Measurements from ENCODE around the gene GLT6D1.
"Not testable (repeated sequence)": the region's sequence is repeated elsewhere in the genome, so short reads cannot be mapped to it uniquely, and the experiment has no call there.

GLT6D1 gene

DNA sequence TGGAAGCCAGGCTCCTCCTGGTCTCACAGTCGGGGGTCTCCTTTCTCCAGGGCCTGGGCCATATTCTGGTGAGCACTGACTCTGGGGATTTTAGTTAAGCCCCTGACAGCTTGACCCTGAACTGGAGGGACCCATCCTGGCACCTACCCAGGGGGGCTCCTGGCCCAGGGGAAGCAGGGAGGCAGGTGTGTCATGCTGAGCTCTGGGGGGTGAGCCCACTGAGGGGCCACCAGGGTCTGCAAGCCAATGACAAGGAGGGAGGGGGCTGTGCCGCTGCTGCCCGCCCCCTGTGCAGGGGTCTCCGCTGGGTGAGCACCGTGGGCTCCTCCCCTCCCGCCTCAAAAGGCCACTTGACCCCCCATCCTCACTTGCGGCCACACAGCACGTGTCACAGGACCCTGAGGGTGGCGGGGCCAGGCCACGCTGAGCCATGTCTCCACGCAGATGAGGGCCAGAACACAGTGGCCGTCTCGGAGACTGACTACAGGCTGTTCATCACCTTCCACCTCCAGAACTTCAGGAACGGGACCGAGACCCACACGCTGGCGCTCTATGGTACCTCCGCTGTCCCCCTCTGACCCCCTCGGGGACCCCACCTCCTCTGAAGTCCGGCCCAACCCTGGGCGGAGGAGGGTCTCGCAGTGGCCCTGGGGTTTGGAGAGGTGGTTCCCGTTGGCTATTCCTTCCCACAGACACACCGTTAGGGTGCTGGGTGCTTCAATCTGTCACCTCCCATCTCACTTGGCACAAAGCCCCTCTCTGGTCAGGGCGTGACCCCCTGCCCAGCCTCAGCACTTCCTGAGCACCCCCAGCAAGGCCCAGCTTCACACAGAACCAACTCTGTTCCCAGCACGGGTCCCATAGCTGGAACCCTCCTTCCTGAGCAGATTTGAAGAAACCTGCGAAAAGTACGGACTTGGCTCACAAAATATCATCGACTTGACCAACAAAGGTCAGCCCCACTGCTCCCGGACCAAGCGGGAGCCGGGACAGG lies 25.8 kb upstream of the GLT6D1 start:
- no peak for DNase-seq (ENCODE audit: low read depth in 2 of 2)

DNA sequence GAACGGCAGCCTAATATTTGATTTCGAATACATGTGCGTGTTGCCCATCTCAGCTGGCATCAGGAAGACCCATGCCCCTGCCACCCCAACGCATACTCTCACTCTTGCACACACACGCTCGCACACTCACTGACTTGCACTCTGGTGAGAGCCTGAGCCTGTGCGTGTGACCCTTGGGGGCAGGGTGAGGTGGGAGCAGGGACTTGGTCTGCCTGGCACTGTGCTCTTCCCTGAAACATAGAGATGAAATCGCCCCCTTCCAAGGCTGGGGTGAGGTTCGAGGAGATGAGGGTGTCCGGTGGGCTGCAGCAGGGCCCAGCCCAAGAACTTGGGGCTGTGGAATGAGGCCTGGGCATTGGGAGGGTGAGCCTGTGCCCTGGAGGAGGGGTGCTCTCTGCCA lies 24.9 kb upstream of the GLT6D1 start:
- DNase-seq (ENCODE audit: low read depth in 2 of 2) = no peak

DNA sequence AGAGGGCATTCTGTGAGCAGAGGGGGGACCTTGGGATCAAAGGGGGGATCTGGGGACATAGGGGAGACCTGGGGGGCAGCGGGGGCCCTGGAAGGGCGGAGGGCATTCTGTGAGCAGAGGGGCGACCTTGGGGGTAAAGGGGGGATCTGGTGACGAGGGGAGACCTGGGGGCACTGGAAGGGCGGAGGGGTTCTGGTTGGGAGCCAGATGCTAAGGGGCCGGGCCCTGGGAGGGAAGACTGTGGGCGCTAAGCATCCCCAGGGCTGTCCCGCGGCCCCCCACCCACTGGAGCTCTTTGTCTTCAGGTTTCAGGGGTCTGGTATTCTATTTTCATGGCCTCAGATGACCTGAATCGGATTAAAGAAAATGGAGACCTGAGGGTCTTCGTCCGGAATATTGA lies 24.5 kb upstream of the GLT6D1 start:
- no peak for DNase-seq (ENCODE audit: low read depth in 2 of 2)

DNA sequence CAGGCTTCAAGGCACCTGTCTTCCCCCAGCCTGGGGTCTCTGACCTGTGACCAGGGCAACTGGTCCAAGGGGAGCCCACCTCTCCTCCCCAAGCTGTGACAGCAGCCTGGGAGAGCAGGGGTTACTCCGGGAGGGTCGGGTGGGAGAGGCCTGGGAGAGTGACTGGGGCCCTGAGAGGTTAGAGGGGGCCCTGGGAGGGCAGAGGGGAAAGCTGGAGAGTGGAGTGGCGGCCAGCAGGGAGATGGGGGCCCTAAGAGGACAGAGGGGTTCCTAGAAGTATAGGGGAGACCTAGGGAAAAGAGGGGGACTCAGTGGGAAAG lies 24.1 kb upstream of the GLT6D1 start:
- DNase-seq (ENCODE audit: low read depth in 2 of 2) = no peak

DNA sequence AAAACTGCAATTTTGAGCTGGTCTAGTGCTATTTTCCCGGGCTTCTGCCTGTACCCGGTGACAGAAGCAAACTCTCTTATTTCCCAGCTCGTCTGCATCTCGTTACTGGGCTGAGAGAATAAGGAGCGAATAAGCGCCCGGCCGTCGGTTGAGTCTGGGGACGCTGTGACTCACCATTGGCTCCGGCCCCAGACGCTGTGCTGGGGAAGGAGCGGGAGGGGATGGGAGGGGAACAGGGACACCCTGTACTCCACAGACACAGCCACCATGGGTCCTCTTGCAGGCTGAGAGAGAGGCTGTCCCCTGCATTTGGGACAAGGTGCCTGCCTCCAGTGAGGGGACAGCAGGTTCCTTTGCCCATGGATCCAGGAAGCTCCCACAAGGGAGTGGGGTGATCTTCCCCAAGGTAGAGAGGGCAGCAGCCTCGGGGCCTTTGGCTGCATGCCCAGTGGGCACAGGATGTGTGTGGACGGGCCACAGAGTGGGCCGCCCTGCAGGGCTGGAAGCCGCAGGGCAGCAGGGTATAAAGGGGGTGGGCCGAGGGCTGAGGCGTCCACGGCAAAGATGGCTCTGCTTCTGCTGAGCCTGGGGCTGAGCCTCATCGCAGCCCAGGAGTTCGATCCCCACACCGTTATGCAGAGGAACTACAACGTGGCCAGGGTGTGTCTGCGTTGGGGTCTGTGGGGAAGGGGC lies 23.6 kb upstream of the GLT6D1 start, which contains the start of gene LCN9:
LCN9 (plus strand) TSS at position 552 of the 693 bp plus-strand sequence; CDS start at position 565, 13 bp downstream.
- DNase-seq (ENCODE audit: low read depth in 2 of 2) = no peak

DNA sequence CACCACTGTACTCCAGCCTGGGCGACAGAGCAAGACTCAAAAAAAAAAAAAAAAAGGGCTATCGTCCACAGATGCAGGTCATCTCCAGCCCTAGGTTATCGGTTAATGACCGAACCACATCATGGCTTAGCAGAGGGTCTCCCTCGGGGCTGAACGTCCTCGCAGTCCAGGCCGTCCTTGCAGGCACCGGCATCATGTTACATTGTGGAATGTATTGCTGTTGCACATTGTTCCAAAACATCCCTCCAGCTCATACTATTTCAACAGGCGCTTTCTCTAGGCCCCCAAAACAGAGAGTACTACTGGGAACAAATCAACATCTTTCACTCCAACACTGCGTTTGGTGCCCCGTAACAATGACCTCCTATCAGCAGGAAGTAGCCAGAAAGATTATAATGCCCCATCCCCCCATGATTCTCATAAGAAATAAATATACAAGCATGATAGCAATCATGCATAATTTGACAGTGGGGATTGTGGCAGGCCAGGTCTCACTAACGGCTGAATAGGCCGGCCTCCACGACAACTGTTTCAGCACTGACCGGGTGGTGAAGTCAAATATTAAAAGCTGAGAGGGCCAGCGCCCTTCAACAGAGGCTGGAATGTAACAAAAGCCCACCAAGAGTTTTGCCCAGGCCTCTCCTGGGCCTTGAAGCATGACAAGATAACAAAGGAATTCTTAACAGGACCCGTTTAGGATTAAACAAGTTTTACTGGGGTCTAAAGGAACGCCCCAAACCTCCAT lies 22.6 kb upstream of the GLT6D1 start:
- no peak for DNase-seq (ENCODE audit: low read depth in 2 of 2)

DNA sequence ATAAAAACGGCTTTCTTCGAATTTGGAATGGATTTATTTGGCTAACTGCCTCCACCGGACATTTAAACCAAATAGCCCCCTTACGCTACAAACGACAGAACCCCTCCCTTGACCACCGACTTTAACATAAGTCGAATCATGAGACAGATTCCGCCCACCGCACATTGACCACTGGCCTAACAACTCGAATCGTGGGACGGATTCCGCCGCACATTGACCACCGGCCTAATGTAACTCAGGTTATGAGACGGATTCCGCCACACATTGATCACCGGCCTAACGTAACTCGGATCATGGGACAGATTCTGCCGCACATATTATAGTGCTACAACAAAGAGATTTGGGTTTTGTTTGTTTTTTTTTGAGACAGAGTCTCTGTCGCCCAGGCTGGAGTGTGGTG lies 21.1 kb upstream of the GLT6D1 start:
- no peak for DNase-seq (ENCODE audit: low read depth in 2 of 2)

DNA sequence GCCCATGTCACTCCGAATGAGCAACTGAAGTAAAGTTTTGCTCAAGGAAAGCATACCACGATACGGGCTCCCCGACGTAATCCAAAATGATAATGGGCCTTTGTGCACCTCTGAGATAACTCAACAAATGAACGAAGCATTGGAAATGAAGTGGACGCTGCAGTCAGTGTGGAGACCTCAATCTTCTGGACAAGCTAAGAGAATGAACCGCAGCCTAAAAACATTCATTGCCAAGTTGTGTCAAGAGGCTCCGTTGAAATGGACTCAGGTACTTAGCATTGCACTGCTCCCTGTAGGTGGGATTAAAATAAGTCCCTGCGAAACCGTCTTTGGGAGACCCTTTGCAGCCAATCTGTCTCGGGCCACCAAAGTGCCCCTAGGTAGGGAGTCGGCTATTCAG lies 19.9 kb upstream of the GLT6D1 start:
- DNase-seq (ENCODE audit: low read depth in 2 of 2) = no peak

DNA sequence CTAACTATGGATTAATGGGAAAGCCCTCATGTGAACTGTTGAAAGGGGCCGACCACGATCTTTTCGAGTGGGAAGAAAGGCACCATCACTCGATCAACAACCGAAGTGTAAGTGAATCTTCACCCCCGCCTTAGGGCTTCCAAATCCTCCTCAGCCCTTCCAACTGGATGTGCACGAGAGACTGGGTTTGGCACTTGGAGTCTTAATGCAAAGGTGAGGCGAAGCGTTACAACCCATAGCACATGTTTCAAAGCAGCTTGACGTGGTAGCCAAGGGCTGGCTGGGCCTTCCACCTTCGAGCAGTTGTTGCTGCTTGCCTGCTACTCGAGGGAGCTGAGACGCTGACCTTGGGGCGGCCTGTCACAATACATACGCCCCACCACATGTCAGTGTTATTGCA lies 18.1 kb upstream of the GLT6D1 start:
- DNase-seq (ENCODE audit: low read depth in 2 of 2) = no peak

DNA sequence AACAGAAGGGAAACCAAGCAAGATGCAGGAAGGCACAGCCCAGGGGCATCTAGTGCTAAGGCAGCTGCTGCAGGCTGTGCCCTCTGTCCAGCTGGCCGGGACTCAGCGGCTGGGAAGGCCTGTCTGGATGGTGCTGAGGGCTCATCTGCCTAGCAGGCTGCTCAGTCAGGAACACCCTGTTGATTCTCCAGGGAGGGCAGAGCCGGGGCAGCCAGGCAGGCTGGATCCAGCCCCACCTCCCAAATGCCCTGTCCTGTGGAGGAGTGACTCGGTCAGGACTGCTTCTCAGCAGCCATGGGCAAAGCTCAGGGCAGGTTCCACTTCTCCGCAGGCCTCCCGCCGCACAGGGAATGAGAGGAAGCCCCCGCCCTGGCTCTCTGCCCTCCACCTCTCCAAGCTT lies 16.0 kb upstream of the GLT6D1 start:
- DNase-seq (ENCODE audit: low read depth in 2 of 2) = no peak

DNA sequence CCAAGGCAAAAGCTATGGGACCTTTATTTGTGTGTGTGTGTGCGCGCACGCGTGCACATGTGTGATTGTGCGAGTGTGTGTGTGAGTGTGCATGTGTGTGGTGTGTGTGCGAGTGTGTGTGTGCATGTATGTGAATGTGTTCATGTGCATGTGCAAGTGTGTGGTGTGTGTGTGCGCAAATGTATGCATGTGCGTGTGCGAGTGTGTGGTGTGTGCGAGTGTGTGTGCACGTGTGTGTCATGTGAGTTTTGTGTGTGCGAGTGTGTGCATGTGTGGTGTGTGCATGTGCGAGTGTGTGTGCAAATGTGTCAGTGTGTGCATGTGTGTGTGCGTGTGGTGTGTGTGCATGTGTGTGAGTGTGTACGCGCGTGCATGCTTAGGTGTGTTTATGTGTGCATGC lies 11.1 kb upstream of the GLT6D1 start:
- DNase-seq (ENCODE audit: low read depth in 2 of 2) = no peak

DNA sequence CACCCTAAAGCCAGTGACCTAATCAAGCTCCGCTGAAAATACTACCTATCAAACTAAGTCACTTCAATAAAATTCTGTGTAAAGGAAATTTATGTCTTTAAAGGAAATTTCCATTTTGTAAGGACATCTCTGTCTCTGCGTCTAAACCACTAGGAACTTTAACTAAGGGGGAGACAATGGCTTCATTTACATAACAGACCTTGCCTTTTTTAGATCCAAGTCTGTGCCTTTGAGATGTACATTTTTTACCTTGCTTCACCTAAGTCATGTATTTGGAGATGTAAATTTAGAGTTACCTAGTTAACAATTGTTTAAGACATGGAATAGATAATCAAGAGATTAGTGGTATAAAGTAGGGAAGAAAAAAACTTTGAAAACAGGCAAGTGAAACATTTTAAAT lies 10.2 kb upstream of the GLT6D1 start:
- DNase-seq (ENCODE audit: low read depth in 2 of 2) = no peak

DNA sequence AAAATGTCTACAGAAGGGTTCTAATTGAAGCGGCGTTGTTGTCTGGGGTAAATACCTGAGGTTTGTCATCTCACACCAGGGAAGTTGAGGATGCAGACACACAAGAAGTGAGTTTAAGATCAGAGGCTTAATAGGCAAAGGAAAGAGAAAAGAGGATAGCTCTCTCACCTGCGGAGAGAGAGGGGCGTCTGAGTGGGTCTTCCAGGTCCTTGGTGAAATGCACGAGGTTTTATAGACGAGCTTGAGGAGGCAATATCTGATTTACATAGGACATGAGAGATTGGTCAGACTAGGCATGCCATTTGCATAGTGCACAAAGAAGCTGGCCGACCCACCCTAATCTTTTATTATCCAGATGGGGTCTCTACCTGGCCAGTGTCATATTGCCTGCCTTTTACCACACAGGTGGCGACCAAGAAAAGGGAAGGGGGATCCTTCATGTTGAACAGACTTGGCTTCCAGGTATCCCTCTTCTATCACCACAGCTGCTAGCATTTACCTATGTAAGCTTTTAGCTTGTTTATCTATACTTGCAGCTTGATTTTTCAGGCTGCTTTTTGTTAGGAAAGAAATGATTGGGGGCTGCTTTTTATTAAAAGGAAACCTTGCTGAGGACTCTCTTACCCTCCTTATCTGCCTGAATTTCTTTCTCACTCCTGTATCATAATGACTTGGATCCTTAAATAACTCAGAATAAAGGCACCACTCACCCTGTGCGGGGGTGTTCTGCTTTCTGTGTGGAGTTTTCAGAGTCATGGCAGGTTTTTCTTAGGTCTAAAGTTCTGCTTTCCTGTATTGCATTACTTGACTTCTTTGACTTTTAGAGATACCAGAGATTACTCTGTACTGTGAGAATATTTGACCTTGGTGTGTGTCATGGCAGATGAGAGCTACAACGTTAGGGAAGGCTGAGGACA lies 9.4 kb upstream of the GLT6D1 start:
- no peak for DNase-seq (ENCODE audit: low read depth in 2 of 2)

DNA sequence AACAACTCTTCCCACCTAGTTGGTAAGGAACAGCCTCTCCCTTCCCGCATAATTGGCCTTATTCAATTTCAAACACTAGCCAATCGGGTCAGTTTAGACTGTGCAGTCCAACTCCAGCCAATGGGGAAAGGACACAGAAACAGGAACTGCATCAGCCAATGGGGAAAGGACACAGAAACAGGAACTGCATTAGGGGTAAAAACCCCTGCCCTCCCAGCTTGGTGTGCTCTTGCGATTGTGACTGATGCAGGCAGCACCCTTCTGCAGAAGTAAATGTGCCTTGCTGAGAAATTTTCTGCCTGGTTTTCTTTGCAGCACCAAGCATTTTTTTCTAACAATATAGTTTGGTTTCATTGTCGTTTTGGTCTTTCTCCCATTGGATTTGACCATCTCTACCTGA lies 8.5 kb upstream of the GLT6D1 start:
- no peak for DNase-seq (ENCODE audit: low read depth in 2 of 2)

DNA sequence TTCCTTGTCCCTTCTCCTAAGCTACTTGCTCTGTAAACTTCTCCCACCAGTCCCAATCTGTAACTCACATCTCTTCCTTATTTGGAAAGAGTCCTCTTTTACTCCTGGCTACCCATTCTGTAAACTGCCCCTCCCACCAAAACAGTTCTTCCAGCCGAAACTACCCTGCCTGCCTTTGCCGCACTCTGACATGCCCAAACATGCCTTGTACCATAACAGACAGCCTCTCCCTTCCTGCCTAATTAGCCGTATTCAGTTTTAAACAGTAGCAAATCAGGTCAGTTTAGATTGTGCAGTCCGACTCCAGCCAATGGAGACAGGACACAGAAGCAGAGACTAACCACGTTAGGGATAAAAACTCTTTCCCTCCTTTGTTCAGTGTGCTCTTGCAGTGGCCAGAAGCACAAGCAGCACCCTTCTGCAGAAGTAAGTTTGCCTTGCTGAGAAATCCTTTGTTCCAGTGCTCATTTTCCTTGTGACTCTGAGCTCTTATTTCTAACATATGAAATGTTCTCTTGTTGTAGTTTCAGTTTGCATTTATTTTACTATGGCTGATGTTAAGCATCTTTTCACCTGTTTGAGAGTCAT lies 5.4 kb upstream of the GLT6D1 start:
- DNase-seq (ENCODE audit: low read depth in 2 of 2) = no peak

DNA sequence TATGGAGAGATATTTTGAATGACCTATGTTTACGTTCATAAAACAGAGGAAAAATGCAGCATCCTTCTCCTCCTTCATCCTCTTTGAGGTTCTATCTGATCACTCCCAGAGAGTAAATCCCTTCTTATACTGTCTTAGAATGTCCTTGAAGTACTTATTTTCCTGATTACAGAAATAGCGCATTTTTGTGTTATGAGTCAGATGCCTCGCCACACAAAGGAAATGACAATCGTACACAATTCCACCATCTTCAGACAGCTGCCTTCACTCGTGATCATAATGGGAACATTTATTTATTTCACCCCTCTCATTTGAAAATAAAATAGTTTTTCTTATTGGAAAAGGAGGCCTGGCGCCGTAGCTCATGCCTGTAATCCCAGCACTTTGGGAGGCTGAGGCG lies 2.4 kb upstream of the GLT6D1 start:
- DNase-seq (ENCODE audit: low read depth in 2 of 2) = no peak

DNA sequence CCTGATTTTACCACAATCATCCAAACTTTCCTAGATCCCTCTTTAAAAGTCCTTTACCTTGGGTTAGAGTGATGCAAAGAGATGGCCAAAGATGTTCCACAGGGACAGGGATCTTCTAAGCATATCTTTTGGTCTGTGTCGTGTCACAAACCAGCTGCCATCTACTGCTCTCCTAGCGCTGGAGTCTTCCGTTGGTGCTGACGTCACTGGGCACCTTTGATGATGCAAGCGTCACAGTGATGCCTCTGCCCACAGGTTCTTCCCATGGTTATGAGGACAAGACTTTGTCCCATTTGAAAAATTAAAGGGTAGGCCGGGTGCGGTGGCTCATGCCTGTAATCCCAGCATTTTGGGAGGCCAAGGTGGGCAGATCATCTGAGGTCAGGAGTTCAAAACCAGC lies 1.7 kb upstream of the GLT6D1 start:
- DNase-seq (ENCODE audit: low read depth in 2 of 2) = no peak

DNA sequence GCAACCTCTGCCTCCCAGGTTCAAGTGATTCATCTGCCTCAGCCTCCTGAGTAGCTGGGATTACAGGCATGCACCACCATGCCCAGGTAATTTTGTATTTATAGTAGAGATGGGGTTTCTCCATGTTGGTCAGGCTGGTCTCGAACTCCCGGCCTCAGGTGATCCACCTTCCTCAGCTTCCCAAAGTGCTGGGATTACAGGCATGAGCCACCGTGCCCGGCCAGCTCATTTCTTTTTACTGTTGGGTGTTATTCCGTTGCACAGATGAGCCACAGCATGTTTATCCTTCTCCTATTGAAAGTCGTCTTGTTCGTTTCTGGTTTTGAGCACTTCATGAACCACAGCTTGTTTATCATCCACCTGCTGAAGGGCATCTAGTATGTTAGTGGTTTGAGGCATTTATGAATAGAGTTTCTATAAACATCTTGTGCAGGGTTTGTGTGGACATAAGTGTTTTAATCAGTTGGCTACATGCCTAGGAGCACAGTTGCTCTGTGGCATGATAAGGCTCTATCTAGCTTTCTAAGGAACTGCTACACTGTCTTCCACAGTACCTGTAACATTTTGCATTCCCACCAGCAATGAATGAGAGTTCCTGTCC lies 2.3 kb downstream of the GLT6D1 start:
- not testable (repeated sequence) for DNase-seq (ENCODE audit: low read depth in 2 of 2)

DNA sequence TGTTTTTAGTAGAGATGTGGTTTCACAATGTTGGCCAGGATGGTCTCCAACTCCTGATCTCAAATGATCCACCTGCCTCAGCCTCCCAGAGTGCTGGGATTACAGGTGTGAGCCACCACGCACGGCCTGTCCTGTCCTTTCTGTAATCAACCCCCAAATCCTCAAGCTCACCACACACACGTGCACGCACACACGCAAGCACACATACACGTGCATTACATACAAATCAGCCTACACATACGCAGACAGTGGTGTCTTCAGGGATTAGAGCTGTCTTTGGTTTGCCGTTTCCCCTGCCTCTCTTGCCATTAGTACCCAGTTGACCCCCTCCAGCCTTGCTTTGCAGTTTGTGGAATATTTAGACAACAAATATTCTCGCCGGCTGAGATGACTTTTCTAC lies 6.5 kb downstream of the GLT6D1 start:
- DNase-seq (ENCODE audit: low read depth in 2 of 2) = no peak

DNA sequence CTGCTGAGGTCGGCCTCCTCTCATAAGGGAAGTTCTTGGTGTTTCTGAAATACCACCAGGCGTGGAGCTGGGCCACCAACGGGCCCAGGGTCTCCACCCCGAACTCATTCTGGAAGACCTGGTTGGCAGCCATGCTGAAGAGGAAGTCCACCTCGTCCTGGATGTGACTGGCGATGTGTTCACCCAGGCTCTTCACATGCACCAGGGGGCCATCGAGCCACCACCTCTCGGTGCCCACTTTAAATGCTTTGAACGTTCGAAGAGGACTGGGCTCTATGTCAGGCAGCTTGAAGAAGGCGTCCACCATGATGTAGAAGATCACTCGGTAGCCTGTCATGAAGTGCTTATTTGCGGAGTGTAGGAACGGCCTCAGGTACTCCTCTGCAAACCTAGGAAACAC lies 15.1 kb downstream of the GLT6D1 start:
- no peak for DNase-seq (ENCODE audit: low read depth in 2 of 2)
